Neural progenitor cell (in vitro differentiated cells): ENCODE measurements around the gene PGF. TPM values are rescaled to one million over a fixed set of nuclear protein-coding genes. Genes with fewer than 3 reads are reported as not detected.
A peak's percentile ranks its signal among the peaks of the same experiment; 100 is the strongest.

Source experiments
- DNase-seq: peaks from one replicate; pipeline ENCODE4 v3.0.0-alpha.2; 2016; ENCODE audit warnings: low spot score
- H2AFZ ChIP-seq: fragments of 200-600 bp; sonication (generic); replicated peaks from 2 replicates; pipeline ENCODE4 v1.6.1; 2016; ENCODE audit warnings: antibody characterized with exemption
- H3F3A ChIP-seq: fragments of 200-600 bp; sonication (generic); 2 replicates; pipeline ENCODE4 v1.6.1; 2016; ENCODE audit warnings: antibody characterized with exemption, low read depth
- H3K27ac ChIP-seq: fragments of 200-600 bp; sonication (generic); 2 replicates; pipeline ENCODE4 v1.5.1; 2016; ENCODE audit warnings: mild to moderate bottlenecking
- H3K27me3 ChIP-seq: fragments of 200-600 bp; sonication (generic); 2 replicates; pipeline ENCODE4 v1.6.1; 2016; ENCODE audit warnings: mild to moderate bottlenecking, moderate library complexity
- H3K36me3 ChIP-seq: fragments of 200-600 bp; sonication (generic); 2 replicates; pipeline ENCODE4 v1.5.1; 2016
- H3K4me1 ChIP-seq: fragments of 200-600 bp; sonication (generic); 2 replicates; pipeline ENCODE4 v1.6.1; 2016; ENCODE audit warnings: mixed run types
- H3K4me2 ChIP-seq: fragments of 200-600 bp; sonication (generic); 2 replicates; pipeline ENCODE4 v1.6.1; 2016
- H3K4me3 ChIP-seq: fragments of 200-600 bp; sonication (generic); 2 replicates; pipeline ENCODE4 v1.5.1; 2016
- H3K79me2 ChIP-seq: fragments of 200-600 bp; sonication (generic); 2 replicates; pipeline ENCODE4 v1.6.1; 2016; ENCODE audit warnings: low read depth
- H3K9ac ChIP-seq: fragments of 200-600 bp; sonication (generic); 2 replicates; pipeline ENCODE4 v1.6.1; 2016
- H3K9me3 ChIP-seq: fragments of 200-600 bp; sonication (generic); 2 replicates; pipeline ENCODE4 v1.5.1; 2016; ENCODE audit warnings: low read depth
- H4K20me1 ChIP-seq: fragments of 200-600 bp; sonication (generic); 2 replicates; pipeline ENCODE4 v1.6.1; 2016; ENCODE audit warnings: low read depth
- H3K27ac Mint-ChIP-seq: 3 replicates; pipeline ENCODE4 v1.8.0; 2021; ENCODE audit warnings: mixed read lengths
- H3K27me3 Mint-ChIP-seq: 2 replicates; pipeline ENCODE4 v1.8.0; 2022; ENCODE audit warnings: low read depth, mild to moderate bottlenecking, inconsistent platforms, moderate library complexity, mixed read lengths; ENCODE audit not compliant: insufficient read depth
- H3K36me3 Mint-ChIP-seq: 3 replicates; pipeline ENCODE4 v1.8.0; 2021; ENCODE audit warnings: mixed read lengths
- H3K4me1 Mint-ChIP-seq: 3 replicates; pipeline ENCODE4 v1.8.0; 2021; ENCODE audit warnings: mixed read lengths
- H3K4me3 Mint-ChIP-seq: 3 replicates; pipeline ENCODE4 v1.8.0; 2021; ENCODE audit warnings: mild to moderate bottlenecking, moderate library complexity, mixed read lengths
- H3K9me3 Mint-ChIP-seq: 3 replicates; pipeline ENCODE4 v1.8.0; 2020; ENCODE audit warnings: mixed read lengths
- EZH2 ChIP-seq: fragments of 200-600 bp; sonication (generic); IDR thresholded peaks from 2 replicates; pipeline ENCODE4 v1.6.1; 2017; ENCODE audit warnings: antibody characterized with exemption, mild to moderate bottlenecking, moderate library complexity
- EZH2phosphoT487 ChIP-seq: fragments of 200-600 bp; sonication (generic); IDR thresholded peaks from 2 replicates; pipeline ENCODE4 v1.6.1; 2017; ENCODE audit warnings: antibody characterized with exemption
- total RNA-seq: library from RNA; depleted of rRNA; stranded (reverse); fragments of >200 nt; gene quantifications from 2 replicates; pipeline ENCODE4 v1.2.3, GENCODE V29; 2015; ENCODE audit warnings: low replicate concordance
- TF ChIP-seq, protein P1 (sequence below): fragments of 200-600 bp; sonication (generic); IDR thresholded peaks from 2 replicates; pipeline ENCODE4 v1.5.1; 2017; ENCODE audit warnings: antibody characterized with exemption, mild to moderate bottlenecking

PGF gene
- total RNA-seq, 1 donor from 2014 or later = 1.0 TPM

DNA sequence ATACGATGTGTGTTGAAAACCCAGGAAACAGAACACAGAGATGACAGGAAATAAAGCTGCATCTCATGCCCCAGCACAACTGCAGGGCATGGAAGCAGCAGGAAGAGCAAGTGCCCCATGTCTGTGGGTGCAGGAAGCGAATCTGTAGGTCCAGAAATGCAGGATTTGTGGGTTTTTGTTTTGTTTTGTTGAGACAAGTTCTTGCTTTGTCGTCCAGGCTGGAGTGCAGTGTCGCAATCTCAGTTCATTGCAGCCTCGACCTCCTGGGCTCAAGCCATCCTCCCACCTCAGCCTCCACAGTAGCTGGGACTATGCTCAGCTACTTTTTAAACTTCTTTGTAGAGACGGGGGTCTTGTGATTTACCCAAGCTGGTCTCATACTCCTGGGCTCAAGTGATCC is 26.2 kb downstream of the PGF start:
- no peak overlapping the region for H3K4me3 Mint-ChIP-seq
- no peaks in the 10 kb centered on the region for H3F3A ChIP-seq
- H3K27ac ChIP-seq = no peak overlapping the region
- H3K4me2 ChIP-seq = no peak overlapping the region
- H2AFZ ChIP-seq = no peak overlapping the region
- H3K36me3 ChIP-seq = no peaks in the 10 kb centered on the region
- TF ChIP-seq EZH2phosphoT487 = no peak
- TF ChIP-seq, protein P1, sequence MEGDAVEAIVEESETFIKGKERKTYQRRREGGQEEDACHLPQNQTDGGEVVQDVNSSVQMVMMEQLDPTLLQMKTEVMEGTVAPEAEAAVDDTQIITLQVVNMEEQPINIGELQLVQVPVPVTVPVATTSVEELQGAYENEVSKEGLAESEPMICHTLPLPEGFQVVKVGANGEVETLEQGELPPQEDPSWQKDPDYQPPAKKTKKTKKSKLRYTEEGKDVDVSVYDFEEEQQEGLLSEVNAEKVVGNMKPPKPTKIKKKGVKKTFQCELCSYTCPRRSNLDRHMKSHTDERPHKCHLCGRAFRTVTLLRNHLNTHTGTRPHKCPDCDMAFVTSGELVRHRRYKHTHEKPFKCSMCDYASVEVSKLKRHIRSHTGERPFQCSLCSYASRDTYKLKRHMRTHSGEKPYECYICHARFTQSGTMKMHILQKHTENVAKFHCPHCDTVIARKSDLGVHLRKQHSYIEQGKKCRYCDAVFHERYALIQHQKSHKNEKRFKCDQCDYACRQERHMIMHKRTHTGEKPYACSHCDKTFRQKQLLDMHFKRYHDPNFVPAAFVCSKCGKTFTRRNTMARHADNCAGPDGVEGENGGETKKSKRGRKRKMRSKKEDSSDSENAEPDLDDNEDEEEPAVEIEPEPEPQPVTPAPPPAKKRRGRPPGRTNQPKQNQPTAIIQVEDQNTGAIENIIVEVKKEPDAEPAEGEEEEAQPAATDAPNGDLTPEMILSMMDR = no peak
- no peak for TF ChIP-seq EZH2
- no peak overlapping the region for H3K4me3 ChIP-seq
- no peaks in the 10 kb centered on the region for H3K4me1 Mint-ChIP-seq
- peaks cover 16% of the 10 kb centered on the region for H3K27me3 ChIP-seq
- no peak overlapping the region for H3K27ac Mint-ChIP-seq
- no peaks in the 10 kb centered on the region for H3K9me3 Mint-ChIP-seq
- H3K79me2 ChIP-seq = no peaks in the 10 kb centered on the region
- H3K9ac ChIP-seq = no peak overlapping the region
- no peaks in the 10 kb centered on the region for H3K9me3 ChIP-seq
- H3K4me1 ChIP-seq = no peaks in the 10 kb centered on the region
- H3K27me3 Mint-ChIP-seq = peaks cover 4% of the 10 kb centered on the region
- no peaks in the 10 kb centered on the region for H4K20me1 ChIP-seq
- no peaks in the 10 kb centered on the region for H3K36me3 Mint-ChIP-seq
- no peak for DNase-seq

DNA sequence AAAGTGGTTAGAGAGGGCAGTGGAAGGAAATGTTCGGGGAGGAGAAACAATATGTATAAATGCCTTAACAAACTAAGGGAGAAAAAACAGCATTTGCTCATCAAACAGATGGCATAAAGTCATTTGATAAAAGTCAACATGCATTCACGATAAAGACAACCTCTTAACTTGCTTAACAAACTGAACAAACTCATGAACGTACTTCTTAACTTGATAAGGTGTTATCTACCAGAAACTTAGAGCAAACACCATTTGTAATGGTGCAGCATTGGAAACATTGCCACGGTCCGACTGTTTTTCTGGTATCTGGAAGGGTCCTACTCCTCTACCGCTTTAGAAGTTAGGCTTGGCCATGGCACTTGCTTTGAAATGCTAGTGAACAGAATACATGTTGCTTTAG is 28.2 kb downstream of the PGF start:
- H3K9me3 ChIP-seq = no peaks in the 10 kb centered on the region
- no peaks in the 10 kb centered on the region for H3K9me3 Mint-ChIP-seq

GRCh38 chr14:74924061-74924460 is 31.3 kb downstream of the PGF start:
- H3K4me1 Mint-ChIP-seq = peaks cover 6% of the 10 kb centered on the region
- H2AFZ ChIP-seq = no peak overlapping the region
- no peaks in the 10 kb centered on the region for H3K36me3 Mint-ChIP-seq
- no peak overlapping the region for H3K9ac ChIP-seq
- no peak for DNase-seq
- H3K27me3 ChIP-seq = peaks cover 26% of the 10 kb centered on the region
- peaks cover 13% of the 10 kb centered on the region for H3K27me3 Mint-ChIP-seq
- no peaks in the 10 kb centered on the region for H4K20me1 ChIP-seq
- H3K27ac Mint-ChIP-seq = no peak overlapping the region
- H3K27ac ChIP-seq = no peak overlapping the region
- H3F3A ChIP-seq = no peaks in the 10 kb centered on the region
- no peak overlapping the region for H3K4me3 ChIP-seq
- no peaks in the 10 kb centered on the region for H3K36me3 ChIP-seq
- TF ChIP-seq, protein P1 = no peak
- no peak for TF ChIP-seq EZH2phosphoT487
- no peak for TF ChIP-seq EZH2
- no peaks in the 10 kb centered on the region for H3K9me3 ChIP-seq
- H3K9me3 Mint-ChIP-seq = no peaks in the 10 kb centered on the region
- peak overlapping the region; percentile 49 for H3K4me3 Mint-ChIP-seq
- no peaks in the 10 kb centered on the region for H3K4me1 ChIP-seq
- no peak overlapping the region for H3K4me2 ChIP-seq
- no peaks in the 10 kb centered on the region for H3K79me2 ChIP-seq

More for the DNA sequence above, 28.2 kb downstream of the PGF start:
- H3K4me2 ChIP-seq = no peak overlapping the region
- peaks cover 4% of the 10 kb centered on the region for H3K4me1 Mint-ChIP-seq
- H3K27ac Mint-ChIP-seq = no peak overlapping the region
- H3K4me3 Mint-ChIP-seq = no peak overlapping the region
- no peak overlapping the region for H3K4me3 ChIP-seq
- H3K4me1 ChIP-seq = no peaks in the 10 kb centered on the region
- H3K36me3 ChIP-seq = no peaks in the 10 kb centered on the region
- TF ChIP-seq EZH2 = no peak
- TF ChIP-seq EZH2phosphoT487 = no peak
- TF ChIP-seq, protein P1 = no peak
- no peaks in the 10 kb centered on the region for H3K36me3 Mint-ChIP-seq
- no peak overlapping the region for H3K9ac ChIP-seq
- no peaks in the 10 kb centered on the region for H4K20me1 ChIP-seq
- peaks cover 10% of the 10 kb centered on the region for H3K27me3 Mint-ChIP-seq
- no peaks in the 10 kb centered on the region for H3F3A ChIP-seq
- DNase-seq = no peak
- H2AFZ ChIP-seq = no peak overlapping the region
- peaks cover 22% of the 10 kb centered on the region for H3K27me3 ChIP-seq
- H3K27ac ChIP-seq = no peak overlapping the region
- H3K79me2 ChIP-seq = no peaks in the 10 kb centered on the region
